Duodenal mucosa (tissue), 2 donors: Measurements from ENCODE around the gene PRPS1.

Experiments used
- H3K27ac ChIP-seq: one replicate; pipeline ENCODE4 v1.7.0; 2013; ENCODE audit warnings: low read depth, low read length
- H3K27me3 ChIP-seq, 2 donors: one replicate each; pipeline ENCODE4 v1.7.0; 2013; ENCODE audit warnings: low read length in 2 of 2, control low read depth in 1 of 2; ENCODE audit not compliant: insufficient read depth in 2 of 2, control insufficient read depth in 1 of 2
- H3K36me3 ChIP-seq, 2 donors: one replicate each; pipeline ENCODE4 v1.7.0; 2013; ENCODE audit warnings: low read length in 2 of 2, control low read depth in 1 of 2; ENCODE audit not compliant: insufficient read depth in 2 of 2, control insufficient read depth in 1 of 2
- H3K4me1 ChIP-seq, 2 donors: one replicate each; pipeline ENCODE4 v1.7.0; 2013; ENCODE audit warnings: low read length in 2 of 2, control low read depth in 1 of 2; ENCODE audit not compliant: insufficient read depth in 2 of 2, control insufficient read depth in 1 of 2
- H3K4me3 ChIP-seq, 2 donors: one replicate each; pipeline ENCODE4 v1.7.0; 2013; ENCODE audit warnings: low read length in 2 of 2, low read depth in 1 of 2
- H3K9ac ChIP-seq, 2 donors: one replicate each; pipeline ENCODE4 v1.7.0; 2013; ENCODE audit warnings: low read length in 2 of 2, low read depth in 1 of 2
- H3K9me3 ChIP-seq, 2 donors: one replicate each; pipeline ENCODE4 v1.7.0; 2013; ENCODE audit warnings: low read length in 2 of 2, control low read depth in 1 of 2; ENCODE audit not compliant: control insufficient read depth in 1 of 2

Gene PRPS1

GRCh38 chrX:107627838-107628661 lies at the start of gene PRPS1:
PRPS1 (plus strand) TSS chrX:107628510; CDS start chrX:107628629, 119 bp downstream.
- no peaks in the 10 kb centered on the region for H3K9me3 ChIP-seq
- peak within 1 kb of the TSS; percentile 54 to 61 for H3K9ac ChIP-seq
- H3K4me1 ChIP-seq: peaks cover 3 to 11% of the 10 kb centered on the region in 2 donors
- no peaks in the 10 kb centered on the region for H3K27me3 ChIP-seq
- peak within 1 kb of the TSS; percentile 80 to 87 for H3K4me3 ChIP-seq
- no peaks in the 10 kb centered on the region for H3K36me3 ChIP-seq
- peak within 1 kb of the TSS; percentile 20 for H3K27ac ChIP-seq

GRCh38 chrX:107579956-107580355 lies 48.4 kb upstream of the PRPS1 start:
- Histone ChIP-seq H3K9me3 (no peaks in the 10 kb centered on the region), H3K27ac (no peak overlapping the region), H3K27me3 (no peaks in the 10 kb centered on the region), H3K4me1 (no peaks in the 10 kb centered on the region), H3K9ac (no peak overlapping the region), H3K4me3 (no peak overlapping the region), H3K36me3 (no peaks in the 10 kb centered on the region)

- no peak overlapping the region for H3K9ac ChIP-seq
- H3K36me3 ChIP-seq: no peaks in the 10 kb centered on the region
- H3K4me1 ChIP-seq: no peaks in the 10 kb centered on the region
- H3K4me3 ChIP-seq: no peak overlapping the region
- H3K9me3 ChIP-seq: no peaks in the 10 kb centered on the region
- no peak overlapping the region for H3K27ac ChIP-seq
- no peaks in the 10 kb centered on the region for H3K27me3 ChIP-seq
These were observed 46.4 kb upstream of the PRPS1 start for GRCh38 chrX:107581923-107582322.

GRCh38 chrX:107589243-107589642 lies 39.1 kb upstream of the PRPS1 start:
- no peak overlapping the region for H3K4me3 ChIP-seq
- H3K9me3 ChIP-seq: no peaks in the 10 kb centered on the region

GRCh38 chrX:107596651-107597050 lies 31.7 kb upstream of the PRPS1 start:
- Histone ChIP-seq H3K27me3 (no peaks in the 10 kb centered on the region), H3K27ac (no peak overlapping the region), H3K36me3 (no peaks in the 10 kb centered on the region), H3K9ac (no peak overlapping the region), H3K9me3 (no peaks in the 10 kb centered on the region), H3K4me3 (no peak overlapping the region), H3K4me1 (no peaks in the 10 kb centered on the region)

More at GRCh38 chrX:107589243-107589642, 39.1 kb upstream of the PRPS1 start:
- Histone ChIP-seq H3K9ac (no peak overlapping the region), H3K27me3 (no peaks in the 10 kb centered on the region), H3K27ac (no peak overlapping the region), H3K36me3 (no peaks in the 10 kb centered on the region), H3K4me1 (no peaks in the 10 kb centered on the region)

GRCh38 chrX:107597264-107597663 lies 31.0 kb upstream of the PRPS1 start:
- Histone ChIP-seq H3K36me3 (no peaks in the 10 kb centered on the region), H3K4me1 (no peaks in the 10 kb centered on the region), H3K27ac (no peak overlapping the region), H3K4me3 (no peak overlapping the region), H3K9me3 (no peaks in the 10 kb centered on the region), H3K9ac (no peak overlapping the region), H3K27me3 (no peaks in the 10 kb centered on the region)

- Histone ChIP-seq H3K9me3 (no peaks in the 10 kb centered on the region), H3K9ac (no peak overlapping the region), H3K4me3 (no peak overlapping the region), H3K27me3 (no peaks in the 10 kb centered on the region), H3K36me3 (no peaks in the 10 kb centered on the region), H3K4me1 (no peaks in the 10 kb centered on the region), H3K27ac (no peak overlapping the region)
These were observed 30.5 kb upstream of the PRPS1 start for GRCh38 chrX:107597791-107598190.

- no peaks in the 10 kb centered on the region for H3K9me3 ChIP-seq
- no peak overlapping the region for H3K4me3 ChIP-seq
- no peak overlapping the region for H3K9ac ChIP-seq
- no peaks in the 10 kb centered on the region for H3K27me3 ChIP-seq
- no peak overlapping the region for H3K27ac ChIP-seq
- no peaks in the 10 kb centered on the region for H3K4me1 ChIP-seq
- H3K36me3 ChIP-seq: no peaks in the 10 kb centered on the region
These were observed 28.9 kb upstream of the PRPS1 start for GRCh38 chrX:107599450-107599861.

GRCh38 chrX:107600366-107600765 lies 27.9 kb upstream of the PRPS1 start:
- Histone ChIP-seq H3K9me3 (no peaks in the 10 kb centered on the region), H3K27ac (no peak overlapping the region)

GRCh38 chrX:107601326-107601725 lies 27.0 kb upstream of the PRPS1 start:
- H3K9ac ChIP-seq: no peak overlapping the region
- H3K36me3 ChIP-seq: no peaks in the 10 kb centered on the region
- H3K27ac ChIP-seq: no peak overlapping the region
- no peaks in the 10 kb centered on the region for H3K27me3 ChIP-seq
- no peaks in the 10 kb centered on the region for H3K9me3 ChIP-seq
- no peak overlapping the region for H3K4me3 ChIP-seq
- no peaks in the 10 kb centered on the region for H3K4me1 ChIP-seq

More at GRCh38 chrX:107600366-107600765, 27.9 kb upstream of the PRPS1 start:
- Histone ChIP-seq H3K27me3 (no peaks in the 10 kb centered on the region), H3K9ac (no peak overlapping the region), H3K4me3 (no peak overlapping the region), H3K36me3 (no peaks in the 10 kb centered on the region), H3K4me1 (no peaks in the 10 kb centered on the region)
